Measurements from ENCODE around the gene AURKA.
"Not testable (repeated sequence)": the region's sequence is repeated elsewhere in the genome, so short reads cannot be mapped to it uniquely, and the experiment has no call there.

AURKA gene

GRCh38 chr20:56390396-56390795, 1.6 kb downstream of the AURKA start:
- DNase-seq (ENCODE audit: low read depth), result not testable (repeated sequence)

- no peak for DNase-seq (ENCODE audit: low read depth)
Observed at GRCh38 chr20:56389807-56390206, 2.2 kb downstream of the AURKA start.

DNA sequence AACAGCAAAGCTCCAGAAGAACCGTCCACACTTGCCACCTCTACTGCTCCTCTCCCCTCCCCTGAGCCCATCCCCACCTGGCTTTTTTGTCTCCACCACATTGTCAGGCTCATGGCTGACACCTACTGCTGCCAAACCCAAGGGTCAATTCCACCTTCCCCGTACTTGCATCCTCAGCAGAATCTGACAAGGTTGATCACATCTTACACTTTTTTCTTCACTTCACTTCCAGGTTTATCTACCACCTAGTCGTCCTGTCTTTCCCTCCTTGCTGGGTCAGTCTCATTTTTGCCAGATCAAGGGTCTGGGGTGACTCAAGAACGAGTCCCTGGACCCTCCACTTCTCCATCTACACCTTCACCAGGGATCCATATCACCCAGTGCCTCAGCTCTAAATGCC, 3.1 kb downstream of the AURKA start:
- DNase-seq (ENCODE audit: low read depth), result no peak

- DNase-seq (ENCODE audit: low read depth), result no peak
Observed at GRCh38 chr20:56386219-56386618, 5.8 kb downstream of the AURKA start.

GRCh38 chr20:56385130-56385529, 6.9 kb downstream of the AURKA start:
- no peak for DNase-seq (ENCODE audit: low read depth)

- no peak for DNase-seq (ENCODE audit: low read depth)
Observed at GRCh38 chr20:56383334-56383733, 8.7 kb downstream of the AURKA start.

DNA sequence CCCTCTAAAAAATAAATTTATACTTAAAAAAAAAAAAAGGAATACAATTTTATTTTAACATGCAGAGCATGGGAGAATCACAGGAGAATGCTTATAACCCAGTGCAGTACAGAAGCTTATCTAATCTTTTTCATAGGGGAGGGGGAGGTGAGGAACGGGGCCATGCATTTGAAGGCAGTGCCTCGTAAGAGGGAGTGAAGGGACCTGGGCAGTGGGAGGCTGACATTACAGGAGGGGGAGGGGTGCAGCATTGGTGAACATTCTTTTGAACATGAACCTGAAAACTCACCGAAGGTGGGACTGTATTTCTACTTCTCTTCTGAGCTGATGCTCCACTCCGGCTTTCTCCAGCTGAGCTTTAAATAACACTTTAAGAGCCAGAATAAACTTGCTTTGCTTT, 9.3 kb downstream of the AURKA start:
- no peak for DNase-seq (ENCODE audit: low read depth)

DNA sequence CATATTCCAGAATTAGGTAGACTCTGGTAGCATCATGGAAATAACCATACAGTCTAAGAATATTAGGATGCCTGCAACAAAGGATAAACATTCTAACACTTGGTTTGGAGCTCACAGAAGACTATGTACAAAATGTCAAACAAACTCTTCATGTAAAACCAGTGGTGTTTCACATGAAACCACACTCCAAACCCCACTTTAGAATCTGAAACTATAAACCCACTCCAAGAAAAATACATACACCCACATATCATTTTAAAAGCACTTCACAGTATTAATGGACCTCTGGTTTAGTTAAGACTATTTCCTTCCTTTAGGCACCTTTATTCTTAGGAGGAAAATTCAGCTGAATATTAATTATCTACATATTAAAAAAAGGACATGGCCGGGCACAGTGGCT, 10.5 kb downstream of the AURKA start:
- DNase-seq (ENCODE audit: low read depth), result no peak

DNA sequence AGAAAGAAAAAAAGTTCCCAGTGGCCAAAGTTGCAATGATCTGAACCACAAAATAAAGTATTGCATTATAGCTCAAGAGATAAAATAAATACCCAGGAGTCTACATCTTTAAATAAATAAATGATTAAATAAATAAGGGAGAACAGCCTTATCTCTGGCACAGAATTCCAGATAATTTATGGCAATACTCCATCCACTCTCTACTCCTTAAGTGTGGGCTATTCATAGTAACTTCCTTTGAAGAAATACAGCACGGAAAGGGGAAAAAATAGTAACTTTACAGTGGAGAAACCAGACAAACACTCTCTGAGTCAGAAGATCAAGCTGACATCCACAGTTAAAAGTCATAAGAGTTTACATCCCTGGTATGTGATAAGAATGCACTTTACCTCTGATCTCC, 11.6 kb downstream of the AURKA start:
- DNase-seq (ENCODE audit: low read depth), result no peak

- DNase-seq (ENCODE audit: low read depth), result no peak
Observed at GRCh38 chr20:56378386-56378785, 13.6 kb downstream of the AURKA start.

DNA sequence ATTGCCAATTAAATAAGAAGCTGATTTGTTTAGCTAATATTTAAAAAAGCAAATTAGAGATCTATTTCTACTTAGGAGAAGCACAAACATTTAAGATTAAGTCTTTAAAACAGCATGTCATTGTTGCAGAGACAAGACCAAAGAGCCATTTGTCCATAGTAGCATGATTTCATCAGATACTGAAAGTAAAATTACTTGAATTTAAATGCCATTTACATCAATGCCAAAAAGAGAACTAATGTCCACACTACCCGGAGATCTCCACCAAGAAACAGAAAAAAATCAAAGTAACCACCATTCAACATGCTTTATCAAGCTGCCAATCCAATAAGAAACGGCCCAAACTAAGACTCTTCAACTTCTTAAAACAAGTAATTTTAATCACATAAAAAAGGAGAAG, 15.7 kb downstream of the AURKA start:
- DNase-seq (ENCODE audit: low read depth), result no peak

DNA sequence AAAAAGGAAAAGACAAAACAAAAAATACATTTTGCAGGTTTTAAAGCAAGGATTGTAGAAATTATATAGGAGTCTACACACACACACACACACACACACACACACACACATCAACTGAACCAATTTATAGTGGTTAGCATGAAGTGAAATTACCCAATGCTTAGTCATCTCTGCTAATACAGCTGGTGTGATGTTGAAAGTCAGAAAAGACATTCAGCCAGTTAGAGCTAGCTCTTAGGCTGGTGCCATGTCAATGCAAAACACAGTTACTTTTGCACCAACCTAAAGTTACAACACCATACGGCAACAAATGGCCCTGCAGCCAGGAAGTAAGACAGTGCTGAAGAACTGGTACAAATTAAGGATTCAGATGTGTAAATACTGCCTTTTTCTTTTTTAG, 18.1 kb downstream of the AURKA start:
- DNase-seq (ENCODE audit: low read depth), result no peak

DNA sequence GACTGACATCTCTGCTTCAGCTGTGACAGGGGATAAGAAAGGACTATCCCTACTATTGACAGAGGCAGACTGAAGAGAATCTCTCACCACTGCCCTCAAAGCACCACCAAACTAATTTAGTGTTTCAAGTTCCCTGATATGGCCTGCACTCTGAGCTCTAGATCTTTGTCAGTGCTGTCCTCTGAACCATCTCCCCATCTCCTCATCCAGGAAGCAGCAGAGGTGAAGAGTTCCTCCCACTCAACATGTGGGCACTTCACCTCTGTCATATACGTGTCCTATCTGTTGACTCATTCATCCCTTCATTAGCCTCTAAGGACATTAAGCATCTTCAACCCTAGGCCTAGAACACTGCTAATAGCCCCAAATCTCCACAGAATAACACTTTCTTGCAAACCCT, 19.2 kb downstream of the AURKA start:
- DNase-seq (ENCODE audit: low read depth), result no peak

- DNase-seq (ENCODE audit: low read depth), result no peak
Observed at GRCh38 chr20:56371977-56372376, 20.0 kb downstream of the AURKA start.

DNA sequence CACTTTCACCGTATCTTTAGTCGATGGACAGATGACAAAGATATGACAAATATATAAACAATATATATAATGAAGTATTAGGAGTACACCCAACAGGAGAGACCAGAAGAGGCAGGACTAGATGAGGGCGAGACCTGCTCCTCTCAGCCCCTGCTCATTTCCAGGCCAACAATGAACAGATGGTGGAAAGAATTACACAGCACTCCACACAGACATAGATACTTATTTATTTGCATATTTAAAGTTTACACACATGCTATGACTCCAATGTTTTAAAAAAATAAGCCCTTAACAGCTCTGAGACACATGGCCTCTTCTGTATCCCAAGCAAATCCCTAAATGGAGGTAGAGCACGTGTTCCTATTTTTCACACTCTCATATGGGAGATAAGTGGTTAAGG, 22.8 kb downstream of the AURKA start:
- DNase-seq (ENCODE audit: low read depth), result no peak

DNA sequence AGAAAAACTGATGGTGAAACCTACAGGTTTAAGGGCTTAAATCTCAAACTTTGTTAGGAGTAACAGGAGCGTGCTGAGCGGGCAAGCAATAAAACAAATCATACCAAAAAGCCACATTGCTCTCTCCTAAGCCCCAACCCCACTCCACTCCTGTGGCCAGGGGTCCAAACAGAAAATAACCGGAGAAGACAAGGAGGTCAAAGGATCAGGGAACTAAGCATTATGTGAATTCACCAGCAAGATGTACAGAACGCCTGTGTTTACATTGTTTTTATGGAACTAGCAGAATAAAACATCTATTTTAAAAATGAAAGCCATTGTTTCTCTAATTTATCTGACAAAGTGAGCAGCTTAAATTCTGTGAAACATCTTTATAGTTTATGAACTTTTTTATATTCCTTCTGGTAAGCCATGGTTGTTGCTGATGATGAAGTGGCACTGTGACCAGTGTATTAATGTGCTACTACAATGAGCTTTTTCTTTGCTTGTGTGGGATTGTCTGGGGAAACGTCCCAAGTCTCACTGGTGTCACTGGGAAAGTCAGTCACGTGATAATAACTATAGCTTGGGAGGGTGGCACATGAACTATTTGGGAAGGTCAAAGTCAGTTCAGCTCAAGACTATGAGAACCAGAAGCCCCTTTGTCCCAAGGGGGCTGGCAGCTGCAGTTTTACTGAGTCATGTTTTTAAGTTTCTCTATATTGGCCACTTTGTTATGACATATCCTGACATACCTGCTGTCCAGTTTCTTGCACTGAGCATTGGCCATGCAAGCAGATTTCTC, 23.5 kb downstream of the AURKA start:
- DNase-seq (ENCODE audit: low read depth), result no peak

- DNase-seq (ENCODE audit: low read depth), result no peak
Observed at GRCh38 chr20:56363491-56363890, 28.5 kb downstream of the AURKA start.

DNA sequence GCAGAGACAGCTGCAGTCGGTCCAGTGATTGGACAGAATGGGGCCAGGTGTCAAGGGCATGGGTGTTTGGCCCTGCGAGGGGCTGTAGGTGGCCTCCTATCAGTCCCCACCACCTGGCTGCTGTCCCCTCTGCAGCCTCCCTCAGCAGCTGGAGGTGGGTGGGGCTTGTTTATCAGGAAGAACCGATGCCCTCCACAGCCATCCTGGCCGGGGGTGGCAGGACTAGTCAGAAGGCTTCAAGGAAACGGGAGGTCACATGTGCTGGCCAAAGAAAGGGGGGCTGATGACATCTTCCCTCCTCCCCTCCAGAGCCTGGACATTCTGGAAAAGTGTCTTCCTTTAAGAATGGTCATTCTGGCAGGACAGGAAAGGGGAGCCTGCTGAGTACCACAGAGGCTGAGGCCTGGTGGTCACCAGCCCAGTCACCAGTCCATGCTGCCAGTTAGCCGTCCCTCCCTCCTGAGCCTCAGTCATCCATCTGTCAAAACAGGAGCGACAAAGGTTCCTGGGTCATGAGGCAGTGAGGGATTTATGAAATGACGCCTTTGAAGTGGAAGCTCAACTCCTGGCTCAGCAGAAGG, 29.1 kb downstream of the AURKA start:
- DNase-seq (ENCODE audit: low read depth), result no peak

GRCh38 chr20:56361900-56362299, 30.1 kb downstream of the AURKA start:
- DNase-seq (ENCODE audit: low read depth), result no peak

DNA sequence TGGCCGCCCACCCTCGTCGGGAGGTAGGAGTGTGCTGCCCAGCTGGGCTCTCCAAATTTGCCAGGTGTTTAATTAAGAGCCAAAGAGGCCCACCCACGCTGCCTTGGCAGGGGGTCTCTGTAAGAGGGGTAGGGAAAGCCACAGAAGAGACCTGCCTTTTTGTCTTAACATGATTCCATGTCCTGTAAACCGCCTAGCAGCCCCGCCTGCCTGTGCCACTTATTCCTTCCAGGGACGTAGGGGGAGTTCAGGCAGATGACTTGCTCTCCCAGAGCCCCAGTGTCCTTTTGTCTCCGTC, 31.2 kb downstream of the AURKA start:
- DNase-seq (ENCODE audit: low read depth), result no peak

DNA sequence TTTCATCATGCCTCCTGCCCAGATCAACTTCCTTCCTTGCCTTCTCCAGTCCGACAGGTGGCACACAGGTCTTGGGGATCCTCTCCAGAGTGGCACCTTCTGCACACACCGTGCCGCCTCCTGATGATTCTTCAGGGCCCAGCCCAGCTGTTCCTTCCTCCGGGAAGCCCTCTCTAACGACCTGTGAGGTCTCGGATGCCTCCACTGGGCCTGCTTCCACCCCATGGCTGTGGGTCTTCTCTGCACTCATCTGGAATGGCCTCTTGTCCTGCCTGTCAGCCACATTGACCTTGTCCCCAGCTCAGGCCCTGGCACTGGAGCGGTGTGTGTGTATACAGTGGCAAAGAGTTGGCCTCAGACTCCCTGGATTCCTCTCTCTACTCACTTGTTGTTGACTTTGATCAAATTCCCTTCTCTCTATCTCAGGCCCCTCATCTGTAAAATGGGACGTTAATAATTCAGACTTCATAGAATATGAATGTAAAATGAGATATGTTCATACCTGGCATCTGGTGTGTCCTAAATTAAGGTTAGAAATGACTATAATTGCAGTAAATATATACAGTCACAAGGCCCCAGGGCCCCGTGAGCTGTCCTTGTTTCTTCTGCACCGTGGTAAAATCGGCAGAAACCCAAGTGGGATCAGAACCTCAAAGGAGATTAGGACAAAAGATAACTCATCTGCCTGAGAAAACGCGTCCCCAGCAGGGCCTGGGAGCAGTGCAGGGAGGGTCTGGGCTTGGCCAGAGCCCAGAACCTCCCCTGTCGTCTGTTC, 31.7 kb downstream of the AURKA start:
- DNase-seq (ENCODE audit: low read depth), result no peak

GRCh38 chr20:56359212-56360132, 32.5 kb downstream of the AURKA start:
- no peak for DNase-seq (ENCODE audit: low read depth)

Data from stimulated activated CD8-positive, alpha-beta memory T cell treated with anti-CD3 and anti-CD28 coated beads, Interleukin-12 subunit alpha, Interleukin-12 subunit beta, amount 100 ng/mL, for 4 hours (primary cell).